Left ventricle myocardium inferior (tissue), 1 donor: ENCODE results near the gene CARD19. TPM values are rescaled to one million over a fixed set of nuclear protein-coding genes. Genes with fewer than 3 reads are reported as not detected.
A peak's percentile ranks its signal among the peaks of the same experiment; 100 is the strongest.
"Not testable (repeated sequence)": the region's sequence is repeated elsewhere in the genome, so short reads cannot be mapped to it uniquely, and the experiment has no call there.

Experiments
- DNase-seq: peaks from one replicate; pipeline ENCODE4 v3.0.0-alpha.2; 2020
- H3K27ac ChIP-seq: fragments of 200-600 bp; replicated peaks from 2 replicates; pipeline ENCODE4 v1.8.0; 2021
- H3K27me3 ChIP-seq: fragments of 200-600 bp; 2 replicates; pipeline ENCODE4 v1.8.0; 2021; ENCODE audit warnings: low read depth
- H3K36me3 ChIP-seq: fragments of 200-600 bp; 2 replicates; pipeline ENCODE4 v1.8.0; 2021
- H3K4me1 ChIP-seq: fragments of 200-600 bp; 2 replicates; pipeline ENCODE4 v1.8.0; 2021
- H3K4me3 ChIP-seq: fragments of 200-600 bp; 2 replicates; pipeline ENCODE4 v1.8.0; 2021; ENCODE audit warnings: mild to moderate bottlenecking, moderate library complexity
- H3K9me3 ChIP-seq: fragments of 200-600 bp; replicated peaks from 2 replicates; pipeline ENCODE4 v1.8.0; 2021
- intact Hi-C: fragments of 100-400 bp; cut with micrococcal nuclease; formaldehyde crosslinking; loops from one replicate; pipeline ENCODE4 v1.11.0; 2022
- total RNA-seq: library from RNA; stranded (reverse); fragmentation: NEBNext Ultra II Directional; extraction: Animal tissue kit (Norgen Biotek cat#: 25700); gene quantifications from one replicate; pipeline ENCODE4 v1.2.1, GENCODE V29; 2021
- TF ChIP-seq, protein P1 (sequence below): fragments of 200-600 bp; IDR thresholded peaks from 2 replicates; pipeline ENCODE4 v1.8.0; 2021; ENCODE audit warnings: antibody characterized with exemption, mild to moderate bottlenecking, borderline replicate concordance
- donor health status: DM: no; HTN: yes; CAD: no; lungs with severe emphysema.

CARD19 gene
- total RNA-seq, 1 donor from 2014 or later: 35.8 TPM

GRCh38 chr9:93112864-93113389 lies 16.9 kb downstream of the CARD19 start:
- H3K4me1 ChIP-seq: peaks cover 20% of the 10 kb centered on the region
- H3K9me3 ChIP-seq: no peaks in the 10 kb centered on the region
- TF ChIP-seq, protein P1, sequence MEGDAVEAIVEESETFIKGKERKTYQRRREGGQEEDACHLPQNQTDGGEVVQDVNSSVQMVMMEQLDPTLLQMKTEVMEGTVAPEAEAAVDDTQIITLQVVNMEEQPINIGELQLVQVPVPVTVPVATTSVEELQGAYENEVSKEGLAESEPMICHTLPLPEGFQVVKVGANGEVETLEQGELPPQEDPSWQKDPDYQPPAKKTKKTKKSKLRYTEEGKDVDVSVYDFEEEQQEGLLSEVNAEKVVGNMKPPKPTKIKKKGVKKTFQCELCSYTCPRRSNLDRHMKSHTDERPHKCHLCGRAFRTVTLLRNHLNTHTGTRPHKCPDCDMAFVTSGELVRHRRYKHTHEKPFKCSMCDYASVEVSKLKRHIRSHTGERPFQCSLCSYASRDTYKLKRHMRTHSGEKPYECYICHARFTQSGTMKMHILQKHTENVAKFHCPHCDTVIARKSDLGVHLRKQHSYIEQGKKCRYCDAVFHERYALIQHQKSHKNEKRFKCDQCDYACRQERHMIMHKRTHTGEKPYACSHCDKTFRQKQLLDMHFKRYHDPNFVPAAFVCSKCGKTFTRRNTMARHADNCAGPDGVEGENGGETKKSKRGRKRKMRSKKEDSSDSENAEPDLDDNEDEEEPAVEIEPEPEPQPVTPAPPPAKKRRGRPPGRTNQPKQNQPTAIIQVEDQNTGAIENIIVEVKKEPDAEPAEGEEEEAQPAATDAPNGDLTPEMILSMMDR: no peak
- no peaks in the 10 kb centered on the region for H3K27me3 ChIP-seq
- H3K36me3 ChIP-seq: peaks cover 44% of the 10 kb centered on the region
- H3K27ac ChIP-seq: peak overlapping the region; percentile 8
- H3K4me3 ChIP-seq: no peak overlapping the region
- DNase-seq: peak; percentile 7
- intact Hi-C loops: no loop called here

- Histone ChIP-seq H3K27me3 (no peaks in the 10 kb centered on the region), H3K4me3 (no peak overlapping the region), H3K36me3 (peaks cover 36% of the 10 kb centered on the region), H3K27ac (no peak overlapping the region), H3K4me1 (peaks cover 16% of the 10 kb centered on the region), H3K9me3 (no peaks in the 10 kb centered on the region)
- peak; percentile 13 for DNase-seq
- TF ChIP-seq, protein P1: no peak
- intact Hi-C loops: no loop called here
Observed at GRCh38 chr9:93114169-93114983, 18.4 kb downstream of the CARD19 start.

DNA sequence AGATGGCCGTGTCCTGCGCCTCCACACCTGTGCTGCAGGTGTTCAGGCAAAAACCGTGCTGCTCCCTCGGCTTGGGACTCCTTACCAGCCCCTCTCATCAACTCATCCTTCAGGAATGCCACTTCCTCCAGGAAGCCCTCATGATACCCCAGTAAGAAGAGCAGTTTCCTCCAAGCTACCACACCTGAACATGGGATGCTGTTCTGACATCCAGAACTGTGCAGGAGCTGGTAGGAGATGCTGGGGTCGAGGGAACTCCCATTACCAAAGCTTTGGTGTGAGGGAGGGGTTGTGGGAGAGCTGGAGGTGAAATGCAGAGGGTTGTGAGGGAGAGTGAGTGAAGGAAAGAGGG lies 18.9 kb downstream of the CARD19 start:
- intact Hi-C loops: no loop called here

GRCh38 chr9:93115486-93116071 lies 19.6 kb downstream of the CARD19 start:
- Histone ChIP-seq H3K27me3 (no peaks in the 10 kb centered on the region), H3K27ac (no peak overlapping the region), H3K4me1 (peaks cover 25% of the 10 kb centered on the region), H3K4me3 (no peak overlapping the region), H3K9me3 (no peaks in the 10 kb centered on the region), H3K36me3 (peaks cover 33% of the 10 kb centered on the region)
- TF ChIP-seq, protein P1: no peak
- intact Hi-C loops: no loop called here
- peak; percentile 1 for DNase-seq

More for the DNA sequence above, 18.9 kb downstream of the CARD19 start:
- DNase-seq: no peak
- Histone ChIP-seq H3K27ac (no peak overlapping the region), H3K36me3 (peaks cover 36% of the 10 kb centered on the region), H3K4me3 (no peak overlapping the region), H3K27me3 (no peaks in the 10 kb centered on the region), H3K4me1 (peaks cover 19% of the 10 kb centered on the region), H3K9me3 (no peaks in the 10 kb centered on the region)
- TF ChIP-seq, protein P1: no peak

DNA sequence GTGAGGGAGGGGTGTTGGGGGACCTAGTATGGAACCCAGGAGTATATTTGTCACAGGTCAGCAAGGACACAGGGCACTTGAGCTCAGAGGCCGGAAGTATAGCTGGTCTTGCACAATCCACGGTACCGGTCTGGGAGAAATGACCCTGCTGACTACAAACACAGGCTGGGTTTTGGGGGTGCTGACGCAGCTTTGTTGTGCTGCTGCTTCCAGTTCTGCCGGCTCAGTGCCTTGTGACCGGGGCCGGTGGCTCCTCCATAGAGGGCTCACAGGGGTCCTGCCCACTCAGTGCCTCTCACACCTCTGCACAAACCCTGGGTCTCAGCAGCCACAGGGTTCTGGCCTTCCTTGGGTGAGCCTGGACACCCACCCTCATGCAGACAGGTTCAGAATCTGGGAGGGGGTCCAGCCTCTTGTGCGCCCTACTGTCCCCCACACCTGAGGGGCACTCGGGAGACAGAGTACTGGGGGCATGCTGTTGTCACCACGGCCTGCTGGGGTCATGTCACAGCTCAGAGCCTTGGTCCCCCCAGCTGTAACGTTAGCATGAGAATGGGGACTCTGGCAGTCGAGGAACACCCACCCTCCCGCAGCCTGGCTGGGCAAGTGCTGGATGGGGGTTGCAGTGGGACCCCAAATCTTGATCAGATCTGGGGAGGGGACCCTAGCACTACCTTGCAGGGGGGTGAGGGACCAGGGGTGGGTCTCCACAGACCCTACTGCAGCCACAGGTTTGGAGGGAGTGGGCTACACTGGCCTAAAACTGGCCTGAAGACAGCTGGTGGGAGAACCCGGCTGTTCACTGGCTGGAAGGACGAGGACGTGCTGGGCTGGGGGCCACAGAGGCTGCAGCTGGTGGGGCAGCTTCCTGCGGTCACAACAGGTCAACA lies 20.3 kb downstream of the CARD19 start:
- H3K4me1 ChIP-seq: peaks cover 30% of the 10 kb centered on the region
- intact Hi-C loops: no loop called here
- TF ChIP-seq, protein P1: no peak
- peak; percentile 72 for DNase-seq
- H3K27ac ChIP-seq: peak overlapping the region; percentile 18
- no peaks in the 10 kb centered on the region for H3K27me3 ChIP-seq
- H3K4me3 ChIP-seq: no peak overlapping the region
- H3K36me3 ChIP-seq: peaks cover 30% of the 10 kb centered on the region
- H3K9me3 ChIP-seq: no peaks in the 10 kb centered on the region

DNA sequence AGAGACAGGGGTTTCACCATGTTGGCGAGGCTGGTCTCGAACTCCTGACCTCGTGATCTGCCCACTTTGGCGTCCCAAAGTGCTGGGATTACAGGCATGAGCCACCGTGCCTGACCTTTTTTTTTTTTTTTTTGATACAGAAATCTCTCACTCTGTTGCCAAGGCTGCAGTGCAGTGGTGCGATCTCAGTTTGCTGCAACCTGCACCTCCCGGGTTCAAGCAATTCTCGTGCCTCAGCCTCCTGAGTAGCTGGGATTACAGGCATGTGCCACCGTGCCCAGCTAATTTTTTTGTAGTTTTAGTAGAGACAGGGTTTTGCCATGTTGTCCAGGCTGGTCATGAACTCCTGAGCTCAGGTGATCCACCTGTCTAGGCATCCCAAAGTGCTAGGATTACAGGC lies 21.5 kb downstream of the CARD19 start:
- intact Hi-C loops, DNase-seq, H3K9me3 ChIP-seq, H3K27ac ChIP-seq, H3K4me3 ChIP-seq, H3K27me3 ChIP-seq: not testable (repeated sequence)
- Histone ChIP-seq H3K4me1 (peaks cover 30% of the 10 kb centered on the region), H3K36me3 (peaks cover 27% of the 10 kb centered on the region)
